ENCODE measurements around the gene KCNIP4.

The KCNIP4 gene

DNA sequence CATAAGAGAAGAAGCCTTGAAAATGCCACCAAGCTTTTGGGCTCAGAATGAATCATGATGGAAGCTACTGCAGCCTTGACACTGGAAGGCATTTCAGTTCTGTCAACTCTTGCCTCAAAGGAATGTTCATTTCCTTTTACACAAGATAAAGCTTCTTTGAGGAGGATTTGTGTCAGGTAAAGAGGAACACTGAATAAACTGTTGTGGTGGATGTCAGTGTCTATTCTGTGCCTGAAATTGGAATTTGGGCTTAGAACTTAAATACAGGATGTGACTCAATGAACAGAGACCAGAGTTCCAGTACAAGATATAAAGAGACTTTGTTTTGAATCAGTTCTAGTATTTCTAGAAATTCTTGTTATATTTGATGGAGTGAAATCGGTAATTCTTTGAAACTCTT lies 935.1 kb downstream of the KCNIP4 start:
- Histone ChIP-seq H3K27me3 (ENCODE audit: control insufficient read depth, insufficient read depth, low read length) (no peaks in the 10 kb centered on the region), H3K36me3 (ENCODE audit: control insufficient read depth, insufficient read depth, low read length) (no peaks in the 10 kb centered on the region), H3K9ac (ENCODE audit: low read length) (no peak overlapping the region), H3K4me3 (ENCODE audit: low read length) (no peak overlapping the region), H3K4me1 (ENCODE audit: control insufficient read depth, insufficient read depth, low read length) (no peaks in the 10 kb centered on the region), H3K9me3 (ENCODE audit: control insufficient read depth, low read length) (no peaks in the 10 kb centered on the region)

GRCh38 chr4:21012851-21013331 lies 935.7 kb downstream of the KCNIP4 start:
- Histone ChIP-seq H3K27me3 (ENCODE audit: control insufficient read depth, insufficient read depth, low read length) (no peaks in the 10 kb centered on the region), H3K9me3 (ENCODE audit: control insufficient read depth, low read length) (no peaks in the 10 kb centered on the region), H3K4me1 (ENCODE audit: control insufficient read depth, insufficient read depth, low read length) (no peaks in the 10 kb centered on the region), H3K4me3 (ENCODE audit: low read length) (no peak overlapping the region), H3K9ac (ENCODE audit: low read length) (no peak overlapping the region), H3K36me3 (ENCODE audit: control insufficient read depth, insufficient read depth, low read length) (no peaks in the 10 kb centered on the region)

GRCh38 chr4:21011106-21011505 lies 937.5 kb downstream of the KCNIP4 start:
- Histone ChIP-seq H3K27me3 (ENCODE audit: control insufficient read depth, insufficient read depth, low read length) (no peaks in the 10 kb centered on the region), H3K4me1 (ENCODE audit: control insufficient read depth, insufficient read depth, low read length) (no peaks in the 10 kb centered on the region), H3K36me3 (ENCODE audit: control insufficient read depth, insufficient read depth, low read length) (no peaks in the 10 kb centered on the region), H3K4me3 (ENCODE audit: low read length) (no peak overlapping the region), H3K9me3 (ENCODE audit: control insufficient read depth, low read length) (no peaks in the 10 kb centered on the region), H3K9ac (ENCODE audit: low read length) (no peak overlapping the region)

- Histone ChIP-seq H3K9me3 (ENCODE audit: control insufficient read depth, low read length) (no peaks in the 10 kb centered on the region), H3K27me3 (ENCODE audit: control insufficient read depth, insufficient read depth, low read length) (no peaks in the 10 kb centered on the region), H3K4me1 (ENCODE audit: control insufficient read depth, insufficient read depth, low read length) (no peaks in the 10 kb centered on the region), H3K4me3 (ENCODE audit: low read length) (no peak overlapping the region), H3K36me3 (ENCODE audit: control insufficient read depth, insufficient read depth, low read length) (no peaks in the 10 kb centered on the region), H3K9ac (ENCODE audit: low read length) (no peak overlapping the region)
Observed at GRCh38 chr4:21009956-21010355, 938.6 kb downstream of the KCNIP4 start.

DNA sequence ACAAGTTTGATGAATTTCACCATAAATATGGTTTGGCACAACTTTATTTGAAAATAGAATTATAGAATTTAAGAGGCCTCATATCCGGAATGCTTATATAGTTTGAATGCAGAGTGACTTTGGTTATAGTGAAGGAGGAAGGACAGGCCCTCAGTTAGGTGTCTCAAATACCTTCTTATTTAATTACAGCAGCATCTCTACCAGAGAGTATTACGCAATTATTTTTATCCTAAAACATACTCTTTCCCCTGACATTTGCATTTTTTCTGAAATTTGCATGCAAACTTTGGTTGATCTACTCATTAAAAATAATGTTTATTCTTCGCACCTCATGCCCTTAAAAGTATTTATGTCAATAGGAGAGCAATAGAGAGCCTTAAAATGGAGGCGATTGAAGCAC lies 942.9 kb downstream of the KCNIP4 start:
- Histone ChIP-seq H3K9me3 (ENCODE audit: control insufficient read depth, low read length) (no peaks in the 10 kb centered on the region), H3K9ac (ENCODE audit: low read length) (no peak overlapping the region), H3K4me3 (ENCODE audit: low read length) (no peak overlapping the region), H3K4me1 (ENCODE audit: control insufficient read depth, insufficient read depth, low read length) (no peaks in the 10 kb centered on the region), H3K36me3 (ENCODE audit: control insufficient read depth, insufficient read depth, low read length) (no peaks in the 10 kb centered on the region), H3K27me3 (ENCODE audit: control insufficient read depth, insufficient read depth, low read length) (no peaks in the 10 kb centered on the region)

DNA sequence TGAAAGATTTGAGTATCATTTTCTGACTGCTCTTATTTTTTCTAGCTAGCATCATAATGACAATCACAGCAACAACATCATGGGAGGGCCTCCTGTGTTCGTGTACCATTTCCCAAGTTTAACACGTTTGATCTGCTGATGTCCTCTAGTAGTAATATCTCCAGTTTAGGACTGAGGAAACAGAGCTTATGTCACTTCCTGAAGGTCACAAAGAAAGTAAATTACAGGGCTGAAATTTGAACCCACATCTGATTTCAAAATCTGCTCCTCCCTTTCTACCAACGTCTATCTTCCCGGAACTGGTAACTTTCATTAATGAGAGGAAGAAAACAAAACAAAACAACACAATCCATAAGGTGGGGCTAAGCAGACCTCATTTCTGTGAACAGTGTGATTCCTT lies 945.6 kb downstream of the KCNIP4 start:
- H3K9me3 ChIP-seq (ENCODE audit: control insufficient read depth, low read length), result no peaks in the 10 kb centered on the region
- H3K36me3 ChIP-seq (ENCODE audit: control insufficient read depth, insufficient read depth, low read length), result no peaks in the 10 kb centered on the region
- no peaks in the 10 kb centered on the region for H3K4me1 ChIP-seq (ENCODE audit: control insufficient read depth, insufficient read depth, low read length)
- no peak overlapping the region for H3K4me3 ChIP-seq (ENCODE audit: low read length)
- H3K9ac ChIP-seq (ENCODE audit: low read length), result no peak overlapping the region
- H3K27me3 ChIP-seq (ENCODE audit: control insufficient read depth, insufficient read depth, low read length), result no peaks in the 10 kb centered on the region

- no peaks in the 10 kb centered on the region for H3K36me3 ChIP-seq (ENCODE audit: control insufficient read depth, insufficient read depth, low read length)
- no peak overlapping the region for H3K4me3 ChIP-seq (ENCODE audit: low read length)
- no peaks in the 10 kb centered on the region for H3K27me3 ChIP-seq (ENCODE audit: control insufficient read depth, insufficient read depth, low read length)
- no peak overlapping the region for H3K9ac ChIP-seq (ENCODE audit: low read length)
- H3K9me3 ChIP-seq (ENCODE audit: control insufficient read depth, low read length), result no peaks in the 10 kb centered on the region
- H3K4me1 ChIP-seq (ENCODE audit: control insufficient read depth, insufficient read depth, low read length), result no peaks in the 10 kb centered on the region
Observed at GRCh38 chr4:21002286-21002685, 946.3 kb downstream of the KCNIP4 start.

DNA sequence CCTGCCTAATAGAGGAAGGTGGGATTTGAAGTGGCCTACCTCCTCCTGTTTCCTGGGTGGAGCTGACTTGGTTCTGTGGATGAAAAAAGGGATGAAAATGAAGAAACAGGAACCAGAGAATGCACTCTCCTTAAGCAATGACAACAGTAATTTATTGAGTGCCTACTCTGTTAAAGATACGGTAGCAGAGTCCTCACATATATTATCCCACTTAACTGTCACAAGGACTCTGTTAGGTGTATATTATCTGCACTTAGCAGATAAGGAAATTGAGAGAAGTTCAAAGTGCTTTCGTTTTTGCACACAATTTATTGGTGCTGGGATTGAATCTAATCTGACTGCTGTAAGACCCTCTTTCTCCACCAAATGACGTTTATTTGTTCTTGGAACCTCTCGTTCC lies 947.1 kb downstream of the KCNIP4 start:
- no peaks in the 10 kb centered on the region for H3K27me3 ChIP-seq (ENCODE audit: control insufficient read depth, insufficient read depth, low read length)
- no peaks in the 10 kb centered on the region for H3K9me3 ChIP-seq (ENCODE audit: control insufficient read depth, low read length)
- no peak overlapping the region for H3K9ac ChIP-seq (ENCODE audit: low read length)
- no peak overlapping the region for H3K4me3 ChIP-seq (ENCODE audit: low read length)
- no peaks in the 10 kb centered on the region for H3K36me3 ChIP-seq (ENCODE audit: control insufficient read depth, insufficient read depth, low read length)
- H3K4me1 ChIP-seq (ENCODE audit: control insufficient read depth, insufficient read depth, low read length), result no peaks in the 10 kb centered on the region

GRCh38 chr4:20997886-20998285 lies 950.7 kb downstream of the KCNIP4 start:
- no peak overlapping the region for H3K9ac ChIP-seq (ENCODE audit: low read length)
- H3K27me3 ChIP-seq (ENCODE audit: control insufficient read depth, insufficient read depth, low read length), result no peaks in the 10 kb centered on the region
- no peaks in the 10 kb centered on the region for H3K4me1 ChIP-seq (ENCODE audit: control insufficient read depth, insufficient read depth, low read length)
- H3K9me3 ChIP-seq (ENCODE audit: control insufficient read depth, low read length), result no peaks in the 10 kb centered on the region
- H3K4me3 ChIP-seq (ENCODE audit: low read length), result no peak overlapping the region
- H3K36me3 ChIP-seq (ENCODE audit: control insufficient read depth, insufficient read depth, low read length), result no peaks in the 10 kb centered on the region

DNA sequence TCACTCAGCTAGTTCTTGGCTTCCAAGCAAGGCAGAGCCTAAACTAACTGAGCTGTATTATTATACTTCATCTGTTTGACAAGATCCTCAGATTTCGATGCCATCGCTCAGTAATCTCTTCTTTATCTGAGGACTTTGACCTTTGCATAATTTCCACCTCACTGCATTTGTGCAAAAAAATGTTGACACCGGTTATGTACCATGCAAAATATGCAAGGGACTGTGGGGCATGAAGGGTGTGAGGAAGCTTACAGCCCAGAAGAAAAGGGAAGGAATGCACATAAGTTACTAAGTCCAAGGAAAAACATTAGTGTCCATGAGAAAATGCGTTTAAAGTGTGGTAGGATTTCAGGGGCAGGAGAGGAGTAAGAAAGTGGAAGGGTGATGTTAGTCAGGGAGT lies 953.0 kb downstream of the KCNIP4 start:
- Histone ChIP-seq H3K4me3 (ENCODE audit: low read length) (no peak overlapping the region), H3K36me3 (ENCODE audit: control insufficient read depth, insufficient read depth, low read length) (no peaks in the 10 kb centered on the region), H3K27me3 (ENCODE audit: control insufficient read depth, insufficient read depth, low read length) (no peaks in the 10 kb centered on the region), H3K9me3 (ENCODE audit: control insufficient read depth, low read length) (no peaks in the 10 kb centered on the region), H3K4me1 (ENCODE audit: control insufficient read depth, insufficient read depth, low read length) (no peaks in the 10 kb centered on the region), H3K9ac (ENCODE audit: low read length) (no peak overlapping the region)

GRCh38 chr4:20995015-20995414 lies 953.6 kb downstream of the KCNIP4 start:
- H3K27me3 ChIP-seq (ENCODE audit: control insufficient read depth, insufficient read depth, low read length), result no peaks in the 10 kb centered on the region

GRCh38 chr4:20992002-20992401 lies 956.6 kb downstream of the KCNIP4 start:
- no peak overlapping the region for H3K9ac ChIP-seq (ENCODE audit: low read length)
- H3K9me3 ChIP-seq (ENCODE audit: control insufficient read depth, low read length), result no peaks in the 10 kb centered on the region
- H3K4me1 ChIP-seq (ENCODE audit: control insufficient read depth, insufficient read depth, low read length), result no peaks in the 10 kb centered on the region
- no peak overlapping the region for H3K4me3 ChIP-seq (ENCODE audit: low read length)
- no peaks in the 10 kb centered on the region for H3K27me3 ChIP-seq (ENCODE audit: control insufficient read depth, insufficient read depth, low read length)
- H3K36me3 ChIP-seq (ENCODE audit: control insufficient read depth, insufficient read depth, low read length), result no peaks in the 10 kb centered on the region

More at GRCh38 chr4:20995015-20995414, 953.6 kb downstream of the KCNIP4 start:
- H3K4me3 ChIP-seq (ENCODE audit: low read length), result no peak overlapping the region
- H3K9me3 ChIP-seq (ENCODE audit: control insufficient read depth, low read length), result no peaks in the 10 kb centered on the region
- H3K36me3 ChIP-seq (ENCODE audit: control insufficient read depth, insufficient read depth, low read length), result no peaks in the 10 kb centered on the region
- H3K9ac ChIP-seq (ENCODE audit: low read length), result no peak overlapping the region
- no peaks in the 10 kb centered on the region for H3K4me1 ChIP-seq (ENCODE audit: control insufficient read depth, insufficient read depth, low read length)

DNA sequence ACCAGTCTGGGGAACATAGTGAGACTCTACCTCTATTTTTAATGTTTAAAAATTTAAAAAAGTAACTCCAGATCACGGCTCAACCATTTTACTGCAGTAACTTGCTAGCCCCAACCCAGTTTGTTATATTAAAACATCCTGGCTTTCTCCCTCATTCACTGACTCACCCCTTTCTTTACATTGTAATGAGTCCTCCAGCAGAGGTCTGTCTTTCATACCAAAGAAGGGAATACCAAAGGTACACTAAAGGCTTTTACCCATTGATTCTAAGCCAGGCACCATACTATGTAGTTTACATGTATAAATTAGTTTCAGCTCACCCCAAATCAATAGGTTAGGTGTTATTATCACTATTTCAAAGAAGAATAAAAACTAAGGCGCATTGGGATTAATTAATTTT lies 961.4 kb downstream of the KCNIP4 start:
- no peaks in the 10 kb centered on the region for H3K36me3 ChIP-seq (ENCODE audit: control insufficient read depth, insufficient read depth, low read length)
- no peak overlapping the region for H3K9ac ChIP-seq (ENCODE audit: low read length)
- H3K4me1 ChIP-seq (ENCODE audit: control insufficient read depth, insufficient read depth, low read length), result no peaks in the 10 kb centered on the region
- H3K9me3 ChIP-seq (ENCODE audit: control insufficient read depth, low read length), result no peaks in the 10 kb centered on the region
- H3K27me3 ChIP-seq (ENCODE audit: control insufficient read depth, insufficient read depth, low read length), result peaks cover 7% of the 10 kb centered on the region
- H3K4me3 ChIP-seq (ENCODE audit: low read length), result no peak overlapping the region

Measured in mucosa of stomach (tissue), 1 donor.